ENCODE results near the gene ARG2.

Gene ARG2

GRCh38 chr14:67665868-67666267 is 46.1 kb downstream of the ARG2 start:
- Histone ChIP-seq H3F3A (ENCODE audit: control insufficient read depth, insufficient read depth) (peaks cover 3% of the 10 kb centered on the region), H3K4me1 (ENCODE audit: control insufficient read depth, low read length) (peaks cover 26% of the 10 kb centered on the region), H3K4me3 (ENCODE audit: low read length) (no peak overlapping the region), H3K27me3 (ENCODE audit: control insufficient read depth, low read length) (no peaks in the 10 kb centered on the region), H3K9me2 (replicated peaks; ENCODE audit: control insufficient read depth, low read length) (no peaks in the 10 kb centered on the region), H3K79me2 (ENCODE audit: control insufficient read depth, low read length) (peaks cover 81% of the 10 kb centered on the region), H3K36me3 (ENCODE audit: control insufficient read depth, low read length) (peaks cover 2% of the 10 kb centered on the region), H3K27ac (ENCODE audit: low read depth, low read length) (no peak overlapping the region), H3K9me3 (ENCODE audit: control insufficient read depth, insufficient read depth, low read length) (no peaks in the 10 kb centered on the region), H3K4me2 (ENCODE audit: low read length) (no peak overlapping the region), H4K20me1 (ENCODE audit: control insufficient read depth, insufficient read depth, low read depth, low read length) (peaks cover 6% of the 10 kb centered on the region)
- no peak for TF ChIP-seq EZH2phosphoT487 (IDR thresholded peaks at IDR 0.05; ENCODE audit: borderline replicate concordance, low read length)
- TF ChIP-seq CTCF (IDR thresholded peaks at IDR 0.05; ENCODE audit: low read depth, low read length, poor library complexity, severe bottlenecking) = no peak

DNA sequence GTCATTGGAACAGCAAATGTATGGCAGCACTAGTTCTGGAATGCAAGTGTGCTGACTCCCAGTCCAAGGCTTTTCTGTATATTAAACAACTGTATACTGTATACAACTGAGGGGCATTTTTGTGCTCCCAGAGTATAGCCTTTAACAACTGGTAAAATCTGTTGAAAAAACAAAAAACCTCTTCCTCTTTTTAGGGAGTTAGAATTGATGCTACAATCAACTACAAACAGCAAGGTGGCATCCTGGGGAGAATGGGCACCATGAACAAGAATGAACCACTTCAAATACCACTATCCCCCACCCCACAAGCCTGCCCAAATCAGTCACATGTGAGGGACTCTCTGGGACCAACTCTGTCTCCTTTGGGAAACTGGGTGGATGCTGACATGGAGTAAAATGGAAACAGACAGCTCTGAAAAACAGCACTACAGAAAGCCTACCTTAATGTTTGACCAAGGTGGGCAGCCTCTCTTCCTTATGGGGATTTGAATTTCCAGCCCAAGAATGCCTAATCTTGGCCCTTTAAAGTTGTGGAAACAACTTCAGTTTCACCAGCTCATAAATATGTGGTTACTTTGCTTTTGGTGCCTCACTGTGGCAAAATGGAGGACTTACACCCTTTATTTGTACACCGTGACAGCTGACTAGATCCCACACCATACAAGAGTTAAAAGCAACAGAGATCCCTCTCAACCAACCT is 47.2 kb downstream of the ARG2 start:
- peaks cover 26% of the 10 kb centered on the region for H3K4me1 ChIP-seq (ENCODE audit: control insufficient read depth, low read length)
- peaks cover 6% of the 10 kb centered on the region for H4K20me1 ChIP-seq (ENCODE audit: control insufficient read depth, insufficient read depth, low read depth, low read length)
- no peaks in the 10 kb centered on the region for H3K9me2 ChIP-seq (replicated peaks; ENCODE audit: control insufficient read depth, low read length)
- no peak overlapping the region for H3K27ac ChIP-seq (ENCODE audit: low read depth, low read length)
- H3K36me3 ChIP-seq (ENCODE audit: control insufficient read depth, low read length) = peaks cover 3% of the 10 kb centered on the region
- TF ChIP-seq CTCF (IDR thresholded peaks at IDR 0.05; ENCODE audit: low read depth, low read length, poor library complexity, severe bottlenecking) (peak; percentile 65), EZH2phosphoT487 (IDR thresholded peaks at IDR 0.05; ENCODE audit: borderline replicate concordance, low read length) (no peak)
- H3F3A ChIP-seq (ENCODE audit: control insufficient read depth, insufficient read depth) = peaks cover 3% of the 10 kb centered on the region
- no peaks in the 10 kb centered on the region for H3K9me3 ChIP-seq (ENCODE audit: control insufficient read depth, insufficient read depth, low read length)
- no peak overlapping the region for H3K4me3 ChIP-seq (ENCODE audit: low read length)
- no peaks in the 10 kb centered on the region for H3K27me3 ChIP-seq (ENCODE audit: control insufficient read depth, low read length)
- H3K79me2 ChIP-seq (ENCODE audit: control insufficient read depth, low read length) = peaks cover 87% of the 10 kb centered on the region
- peak overlapping the region; percentile 12; the same call in 1 of the 2 replicates for H3K4me2 ChIP-seq (ENCODE audit: low read length)

GRCh38 chr14:67668559-67668958 is 48.8 kb downstream of the ARG2 start:
- Histone ChIP-seq H3F3A (ENCODE audit: control insufficient read depth, insufficient read depth) (peaks cover 3% of the 10 kb centered on the region), H3K4me2 (ENCODE audit: low read length) (no peak overlapping the region), H3K4me3 (ENCODE audit: low read length) (no peak overlapping the region), H3K9me3 (ENCODE audit: control insufficient read depth, insufficient read depth, low read length) (no peaks in the 10 kb centered on the region), H3K36me3 (ENCODE audit: control insufficient read depth, low read length) (peaks cover 3% of the 10 kb centered on the region), H3K4me1 (ENCODE audit: control insufficient read depth, low read length) (peaks cover 35% of the 10 kb centered on the region), H3K27ac (ENCODE audit: low read depth, low read length) (no peak overlapping the region), H3K27me3 (ENCODE audit: control insufficient read depth, low read length) (no peaks in the 10 kb centered on the region), H4K20me1 (ENCODE audit: control insufficient read depth, insufficient read depth, low read depth, low read length) (peaks cover 8% of the 10 kb centered on the region), H3K9me2 (replicated peaks; ENCODE audit: control insufficient read depth, low read length) (no peaks in the 10 kb centered on the region), H3K79me2 (ENCODE audit: control insufficient read depth, low read length) (peaks cover 96% of the 10 kb centered on the region)
- TF ChIP-seq EZH2phosphoT487 (IDR thresholded peaks at IDR 0.05; ENCODE audit: borderline replicate concordance, low read length) (no peak), CTCF (IDR thresholded peaks at IDR 0.05; ENCODE audit: low read depth, low read length, poor library complexity, severe bottlenecking) (no peak)
